Measurements from ENCODE around the gene RFX6. TPM values are rescaled to one million over a fixed set of nuclear protein-coding genes. Genes with fewer than 3 reads are reported as not detected.

RFX6 gene
- total and polyA plus RNA-seq, 4 donors, result not detected

DNA sequence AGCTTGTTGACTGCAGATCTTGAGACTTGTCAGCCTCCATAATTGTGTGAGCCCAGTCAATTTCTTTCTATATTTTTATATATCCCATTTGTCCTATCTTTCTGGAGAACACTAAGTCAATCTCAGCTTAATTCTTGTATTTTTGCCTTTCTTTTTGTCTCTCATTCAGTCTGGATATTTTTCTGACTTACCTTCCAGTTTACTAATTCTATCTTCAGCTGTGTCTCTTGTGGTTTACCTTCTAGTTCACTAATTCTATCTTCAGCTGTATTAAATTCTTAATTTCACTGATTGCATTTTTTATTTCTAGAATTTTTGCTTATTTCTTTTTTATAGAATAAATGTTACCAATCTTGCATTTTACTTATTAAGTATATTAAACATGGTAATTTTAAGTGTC, 17.8 kb upstream of the RFX6 start (continued):
- no peak for TF ChIP-seq GABPA (IDR thresholded peaks at IDR 0.05 in 1 of 2, conservative IDR thresholded peaks at IDR 0.05 in 1 of 2)
- TF ChIP-seq, protein P1, sequence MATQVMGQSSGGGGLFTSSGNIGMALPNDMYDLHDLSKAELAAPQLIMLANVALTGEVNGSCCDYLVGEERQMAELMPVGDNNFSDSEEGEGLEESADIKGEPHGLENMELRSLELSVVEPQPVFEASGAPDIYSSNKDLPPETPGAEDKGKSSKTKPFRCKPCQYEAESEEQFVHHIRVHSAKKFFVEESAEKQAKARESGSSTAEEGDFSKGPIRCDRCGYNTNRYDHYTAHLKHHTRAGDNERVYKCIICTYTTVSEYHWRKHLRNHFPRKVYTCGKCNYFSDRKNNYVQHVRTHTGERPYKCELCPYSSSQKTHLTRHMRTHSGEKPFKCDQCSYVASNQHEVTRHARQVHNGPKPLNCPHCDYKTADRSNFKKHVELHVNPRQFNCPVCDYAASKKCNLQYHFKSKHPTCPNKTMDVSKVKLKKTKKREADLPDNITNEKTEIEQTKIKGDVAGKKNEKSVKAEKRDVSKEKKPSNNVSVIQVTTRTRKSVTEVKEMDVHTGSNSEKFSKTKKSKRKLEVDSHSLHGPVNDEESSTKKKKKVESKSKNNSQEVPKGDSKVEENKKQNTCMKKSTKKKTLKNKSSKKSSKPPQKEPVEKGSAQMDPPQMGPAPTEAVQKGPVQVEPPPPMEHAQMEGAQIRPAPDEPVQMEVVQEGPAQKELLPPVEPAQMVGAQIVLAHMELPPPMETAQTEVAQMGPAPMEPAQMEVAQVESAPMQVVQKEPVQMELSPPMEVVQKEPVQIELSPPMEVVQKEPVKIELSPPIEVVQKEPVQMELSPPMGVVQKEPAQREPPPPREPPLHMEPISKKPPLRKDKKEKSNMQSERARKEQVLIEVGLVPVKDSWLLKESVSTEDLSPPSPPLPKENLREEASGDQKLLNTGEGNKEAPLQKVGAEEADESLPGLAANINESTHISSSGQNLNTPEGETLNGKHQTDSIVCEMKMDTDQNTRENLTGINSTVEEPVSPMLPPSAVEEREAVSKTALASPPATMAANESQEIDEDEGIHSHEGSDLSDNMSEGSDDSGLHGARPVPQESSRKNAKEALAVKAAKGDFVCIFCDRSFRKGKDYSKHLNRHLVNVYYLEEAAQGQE (IDR thresholded peaks at IDR 0.05), result no peak
- TF ChIP-seq RAD21 (IDR thresholded peaks at IDR 0.05), result no peak
- no peak for TF ChIP-seq FOXA2 (IDR thresholded peaks at IDR 0.05)

- Histone ChIP-seq H3K4me1 (ENCODE audit: control insufficient read depth in 4 of 4, insufficient read depth in 4 of 4, low read length in 3 of 4) (no peaks in the 10 kb centered on the region), H3K4me3 (ENCODE audit: low read depth in 1 of 3, low read length in 3 of 3) (no peak overlapping the region), H3K36me3 (ENCODE audit: control insufficient read depth in 4 of 4, insufficient read depth in 3 of 4, low read depth in 1 of 4, low read length in 3 of 4) (no peaks in the 10 kb centered on the region), H3K27ac (ENCODE audit: low read depth in 1 of 2, low read length in 2 of 2) (no peak overlapping the region), H3K9ac (ENCODE audit: low read depth in 1 of 2, low read length in 2 of 2) (no peak overlapping the region), H3K9me3 (ENCODE audit: control insufficient read depth in 4 of 4, low read length in 3 of 4) (no peaks in the 10 kb centered on the region), H3K27me3 (ENCODE audit: control insufficient read depth in 4 of 4, insufficient read depth in 4 of 4, low read length in 3 of 4) (no peaks in the 10 kb centered on the region)
- TF ChIP-seq, protein P2, sequence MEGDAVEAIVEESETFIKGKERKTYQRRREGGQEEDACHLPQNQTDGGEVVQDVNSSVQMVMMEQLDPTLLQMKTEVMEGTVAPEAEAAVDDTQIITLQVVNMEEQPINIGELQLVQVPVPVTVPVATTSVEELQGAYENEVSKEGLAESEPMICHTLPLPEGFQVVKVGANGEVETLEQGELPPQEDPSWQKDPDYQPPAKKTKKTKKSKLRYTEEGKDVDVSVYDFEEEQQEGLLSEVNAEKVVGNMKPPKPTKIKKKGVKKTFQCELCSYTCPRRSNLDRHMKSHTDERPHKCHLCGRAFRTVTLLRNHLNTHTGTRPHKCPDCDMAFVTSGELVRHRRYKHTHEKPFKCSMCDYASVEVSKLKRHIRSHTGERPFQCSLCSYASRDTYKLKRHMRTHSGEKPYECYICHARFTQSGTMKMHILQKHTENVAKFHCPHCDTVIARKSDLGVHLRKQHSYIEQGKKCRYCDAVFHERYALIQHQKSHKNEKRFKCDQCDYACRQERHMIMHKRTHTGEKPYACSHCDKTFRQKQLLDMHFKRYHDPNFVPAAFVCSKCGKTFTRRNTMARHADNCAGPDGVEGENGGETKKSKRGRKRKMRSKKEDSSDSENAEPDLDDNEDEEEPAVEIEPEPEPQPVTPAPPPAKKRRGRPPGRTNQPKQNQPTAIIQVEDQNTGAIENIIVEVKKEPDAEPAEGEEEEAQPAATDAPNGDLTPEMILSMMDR (IDR thresholded peaks at IDR 0.05; ENCODE audit: low read depth, low read length, missing input control), result no peak
- no peak for TF ChIP-seq SP1 (IDR thresholded peaks at IDR 0.05)
- TF ChIP-seq FOXA1 (IDR thresholded peaks at IDR 0.05), result no peak
- no peak for TF ChIP-seq HNF4A (conservative IDR thresholded peaks at IDR 0.05)
- TF ChIP-seq TAF1 (conservative IDR thresholded peaks at IDR 0.05), result no peak
- no peak for TF ChIP-seq YY1 (IDR thresholded peaks at IDR 0.05)
- no peak for DNase-seq (ENCODE audit: low spot score)
- WGBS, result 93% methylated on average over 3 of the region's 3 CpGs
Observed at GRCh38 chr6:116866281-116866871, 10.7 kb upstream of the RFX6 start.

- WGBS, result 87% methylated on average over 4 of the region's 4 CpGs
- no peak overlapping the region for H3K27ac ChIP-seq (ENCODE audit: low read depth in 1 of 2, low read length in 2 of 2)
- DNase-seq (ENCODE audit: low spot score), result no peak
- H3K9me3 ChIP-seq (ENCODE audit: control insufficient read depth in 4 of 4, low read length in 3 of 4), result no peaks in the 10 kb centered on the region
- no peak overlapping the region for H3K4me3 ChIP-seq (ENCODE audit: low read depth in 1 of 3, low read length in 3 of 3)
- no peaks in the 10 kb centered on the region for H3K36me3 ChIP-seq (ENCODE audit: control insufficient read depth in 4 of 4, insufficient read depth in 3 of 4, low read depth in 1 of 4, low read length in 3 of 4)
- H3K27me3 ChIP-seq (ENCODE audit: control insufficient read depth in 4 of 4, insufficient read depth in 4 of 4, low read length in 3 of 4), result peaks cover 0 to 12% (median 5%) of the 10 kb centered on the region in 4 donors
- peaks cover 2 to 11% (median 8%) of the 10 kb centered on the region in 4 donors for H3K4me1 ChIP-seq (ENCODE audit: control insufficient read depth in 4 of 4, insufficient read depth in 4 of 4, low read length in 3 of 4)
- no peak overlapping the region for H3K9ac ChIP-seq (ENCODE audit: low read depth in 1 of 2, low read length in 2 of 2)
- TF ChIP-seq NR2F2 (IDR thresholded peaks at IDR 0.05), result no peak
- TF ChIP-seq GABPA (IDR thresholded peaks at IDR 0.05 in 1 of 2, conservative IDR thresholded peaks at IDR 0.05 in 1 of 2), result no peak
- TF ChIP-seq JUND (IDR thresholded peaks at IDR 0.05), result no peak
- no peak for TF ChIP-seq EGR1 (IDR thresholded peaks at IDR 0.05; ENCODE audit: low read depth in 2 of 2)
- no peak for TF ChIP-seq HNF4A (conservative IDR thresholded peaks at IDR 0.05)
- TF ChIP-seq, protein P2 (IDR thresholded peaks at IDR 0.05; ENCODE audit: low read depth, low read length, missing input control), result no peak
- no peak for TF ChIP-seq YY1 (IDR thresholded peaks at IDR 0.05)
- no peak for TF ChIP-seq SP1 (IDR thresholded peaks at IDR 0.05)
- TF ChIP-seq, protein P1 (IDR thresholded peaks at IDR 0.05), result no peak
- no peak for TF ChIP-seq TAF1 (conservative IDR thresholded peaks at IDR 0.05)
- TF ChIP-seq, protein P3, sequence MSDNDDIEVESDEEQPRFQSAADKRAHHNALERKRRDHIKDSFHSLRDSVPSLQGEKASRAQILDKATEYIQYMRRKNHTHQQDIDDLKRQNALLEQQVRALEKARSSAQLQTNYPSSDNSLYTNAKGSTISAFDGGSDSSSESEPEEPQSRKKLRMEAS (IDR thresholded peaks at IDR 0.05), result no peak
- TF ChIP-seq HNF4G (IDR thresholded peaks at IDR 0.05), result no peak
- TF ChIP-seq FOXA1 (IDR thresholded peaks at IDR 0.05), result no peak
- no peak for TF ChIP-seq RXRA (IDR thresholded peaks at IDR 0.05)
- no peak for TF ChIP-seq FOXA2 (IDR thresholded peaks at IDR 0.05)
- TF ChIP-seq, protein P4, sequence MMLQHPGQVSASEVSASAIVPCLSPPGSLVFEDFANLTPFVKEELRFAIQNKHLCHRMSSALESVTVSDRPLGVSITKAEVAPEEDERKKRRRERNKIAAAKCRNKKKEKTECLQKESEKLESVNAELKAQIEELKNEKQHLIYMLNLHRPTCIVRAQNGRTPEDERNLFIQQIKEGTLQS (IDR thresholded peaks at IDR 0.05), result no peak
- no peak for TF ChIP-seq RAD21 (IDR thresholded peaks at IDR 0.05)
Observed at GRCh38 chr6:116872771-116873170, 4.3 kb upstream of the RFX6 start.
